ENCODE results near the gene MMP8.

- TF ChIP-seq, protein P1, sequence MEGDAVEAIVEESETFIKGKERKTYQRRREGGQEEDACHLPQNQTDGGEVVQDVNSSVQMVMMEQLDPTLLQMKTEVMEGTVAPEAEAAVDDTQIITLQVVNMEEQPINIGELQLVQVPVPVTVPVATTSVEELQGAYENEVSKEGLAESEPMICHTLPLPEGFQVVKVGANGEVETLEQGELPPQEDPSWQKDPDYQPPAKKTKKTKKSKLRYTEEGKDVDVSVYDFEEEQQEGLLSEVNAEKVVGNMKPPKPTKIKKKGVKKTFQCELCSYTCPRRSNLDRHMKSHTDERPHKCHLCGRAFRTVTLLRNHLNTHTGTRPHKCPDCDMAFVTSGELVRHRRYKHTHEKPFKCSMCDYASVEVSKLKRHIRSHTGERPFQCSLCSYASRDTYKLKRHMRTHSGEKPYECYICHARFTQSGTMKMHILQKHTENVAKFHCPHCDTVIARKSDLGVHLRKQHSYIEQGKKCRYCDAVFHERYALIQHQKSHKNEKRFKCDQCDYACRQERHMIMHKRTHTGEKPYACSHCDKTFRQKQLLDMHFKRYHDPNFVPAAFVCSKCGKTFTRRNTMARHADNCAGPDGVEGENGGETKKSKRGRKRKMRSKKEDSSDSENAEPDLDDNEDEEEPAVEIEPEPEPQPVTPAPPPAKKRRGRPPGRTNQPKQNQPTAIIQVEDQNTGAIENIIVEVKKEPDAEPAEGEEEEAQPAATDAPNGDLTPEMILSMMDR (conservative IDR thresholded peaks at IDR 0.05): no peak
- TF ChIP-seq EZH2 (IDR thresholded peaks at IDR 0.05; ENCODE audit: low read depth): no peak
Measured at GRCh38 chr11:102708654-102709053, 16.1 kb downstream of the MMP8 start.
